HG03196 (cell line): ENCODE data around the gene ABCB10.
"Not testable (repeated sequence)": the region's sequence is repeated elsewhere in the genome, so short reads cannot be mapped to it uniquely, and the experiment has no call there.

Experiments
- ATAC-seq: cut with Tn5 transposase; IDR thresholded peaks from one replicate; pipeline ENCODE4 v1.9.1; 2021; ENCODE audit not compliant: unreplicated experiment

ABCB10 gene

DNA sequence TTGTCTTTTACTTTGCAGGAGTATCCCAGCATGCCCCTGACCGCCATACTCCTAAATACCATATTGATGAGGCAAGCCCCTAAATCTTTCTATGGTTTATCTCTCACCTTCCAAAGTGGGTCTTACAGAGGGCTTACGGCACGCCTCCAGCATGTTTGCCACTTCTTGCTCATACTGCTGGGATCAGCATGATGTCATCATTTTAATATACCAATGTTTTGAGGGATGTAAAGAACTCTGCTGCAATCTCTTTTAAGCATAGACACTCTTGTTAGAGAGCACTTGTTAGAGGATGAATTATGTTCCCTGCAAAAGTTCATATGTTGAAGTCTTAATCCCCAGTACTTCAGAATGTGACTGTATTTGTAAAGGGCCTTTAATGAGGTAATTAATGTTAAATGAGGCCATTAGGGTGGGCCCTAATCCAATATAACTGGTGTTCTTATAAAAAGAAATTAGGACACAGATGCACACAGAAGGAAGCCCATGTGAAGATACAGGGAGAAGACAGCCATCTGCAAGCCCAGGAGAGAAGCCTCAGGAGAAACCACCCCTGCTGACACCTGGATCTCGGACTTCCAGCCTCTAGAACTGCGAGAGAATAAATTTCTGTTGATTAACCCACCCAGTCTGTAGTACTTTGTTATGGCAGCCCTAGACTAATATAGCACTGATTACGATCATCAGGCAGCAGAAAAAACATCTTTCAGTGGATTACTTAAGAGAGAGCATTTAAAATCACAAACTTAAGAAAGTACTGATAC, 16.4 kb upstream of the ABCB10 start:
- ATAC-seq, result no peak

DNA sequence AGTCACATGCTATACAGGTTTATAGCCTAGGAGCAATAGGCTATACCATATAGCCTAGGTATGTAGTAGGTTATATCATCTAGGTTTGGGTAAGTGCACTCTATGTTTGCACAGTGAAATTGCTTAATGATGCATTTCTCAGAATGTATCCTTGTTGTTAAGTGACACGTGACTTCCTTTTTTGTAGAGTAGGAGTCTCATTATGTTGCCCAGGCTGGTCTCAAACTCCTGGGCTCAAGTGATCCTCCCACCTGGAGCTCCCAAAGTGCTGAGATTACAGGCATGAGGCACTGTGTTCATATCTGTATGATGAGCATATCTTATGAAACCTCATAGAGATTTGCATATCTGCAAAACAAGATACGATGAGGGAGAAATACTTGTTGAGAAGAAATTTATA, 13.8 kb upstream of the ABCB10 start:
- no peak for ATAC-seq

DNA sequence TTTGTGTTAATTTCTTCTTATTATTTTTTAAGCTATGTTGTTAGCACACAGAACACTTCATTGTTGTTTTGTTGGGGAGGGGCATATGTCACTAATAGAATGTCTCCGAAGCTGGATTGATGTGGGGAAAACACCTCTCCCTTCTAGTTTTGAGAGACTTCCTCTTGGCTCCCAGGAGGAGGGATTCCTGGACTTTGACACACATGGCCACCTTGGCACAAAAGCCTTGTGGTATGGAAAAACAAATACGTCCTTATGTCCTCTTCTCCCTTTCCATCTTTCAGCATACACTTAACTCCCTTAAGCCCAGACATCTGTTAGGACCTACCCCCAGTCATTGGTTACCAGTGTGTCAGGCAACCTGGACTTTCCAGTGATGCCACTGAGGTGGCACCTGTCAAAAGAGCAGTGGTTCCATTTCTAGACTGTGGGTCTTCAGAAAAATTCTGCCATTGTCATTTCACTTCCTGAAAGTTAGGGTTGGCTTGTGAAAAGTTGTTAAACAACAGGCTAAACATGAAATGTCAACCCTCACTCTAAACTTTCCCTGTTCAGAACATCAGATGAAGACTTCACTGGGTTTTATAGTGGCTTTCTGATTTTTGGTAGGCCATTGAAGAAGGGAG, 12.5 kb upstream of the ABCB10 start:
- ATAC-seq, result no peak

DNA sequence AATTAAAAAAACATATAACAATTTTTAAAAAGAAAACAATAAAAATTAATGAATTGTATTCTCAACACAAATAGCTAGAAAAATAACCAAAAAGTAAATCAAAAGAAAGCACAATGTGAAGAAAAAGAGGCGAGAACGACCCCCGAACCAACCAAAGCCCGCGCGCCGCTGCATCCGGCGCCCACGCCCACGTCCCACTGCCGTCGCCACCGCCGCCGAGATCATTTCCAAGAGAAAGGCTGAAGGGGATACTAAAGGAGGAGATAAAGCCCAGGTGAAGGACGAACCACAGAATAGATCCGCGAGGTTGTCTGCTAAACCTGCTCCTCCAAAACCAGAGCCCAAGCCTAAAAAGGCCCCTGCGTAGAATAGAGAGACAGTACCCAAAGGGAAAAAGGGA, 11.8 kb upstream of the ABCB10 start:
- no peak for ATAC-seq

DNA sequence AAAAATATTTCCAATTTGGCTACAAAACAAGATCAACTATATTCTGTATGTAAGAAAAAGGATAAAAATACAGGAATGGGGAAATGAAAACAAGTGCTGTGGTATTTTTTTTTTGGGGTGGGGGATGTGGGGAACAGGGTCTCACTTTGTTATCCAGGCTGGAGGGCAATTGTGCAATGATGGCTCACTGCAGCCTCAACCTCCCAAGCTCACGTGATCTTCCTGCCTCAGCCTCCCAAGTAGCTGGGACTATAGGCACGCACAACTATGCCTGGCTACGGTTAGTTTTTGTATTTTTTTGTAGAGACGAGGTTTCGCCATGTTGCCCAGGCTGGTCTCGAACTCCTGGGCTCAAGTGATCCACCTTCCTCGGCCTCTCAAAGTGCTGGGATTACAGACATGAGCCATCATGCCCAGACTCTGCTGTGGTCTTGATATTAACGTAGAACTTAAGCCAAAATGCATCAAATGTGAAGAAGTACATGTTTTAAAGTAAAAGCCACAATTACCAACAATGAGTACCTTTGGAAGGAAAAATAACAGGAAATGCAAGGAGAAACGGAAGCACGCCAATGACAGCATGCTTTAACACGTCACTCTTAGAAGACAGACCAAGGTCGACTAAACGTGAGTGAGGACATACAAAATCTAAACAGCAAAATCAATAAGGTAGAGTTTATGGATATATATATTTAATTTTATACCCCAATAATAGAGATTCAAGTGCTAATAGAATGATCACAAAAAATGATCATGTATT, 8.8 kb upstream of the ABCB10 start:
- no peak for ATAC-seq

DNA sequence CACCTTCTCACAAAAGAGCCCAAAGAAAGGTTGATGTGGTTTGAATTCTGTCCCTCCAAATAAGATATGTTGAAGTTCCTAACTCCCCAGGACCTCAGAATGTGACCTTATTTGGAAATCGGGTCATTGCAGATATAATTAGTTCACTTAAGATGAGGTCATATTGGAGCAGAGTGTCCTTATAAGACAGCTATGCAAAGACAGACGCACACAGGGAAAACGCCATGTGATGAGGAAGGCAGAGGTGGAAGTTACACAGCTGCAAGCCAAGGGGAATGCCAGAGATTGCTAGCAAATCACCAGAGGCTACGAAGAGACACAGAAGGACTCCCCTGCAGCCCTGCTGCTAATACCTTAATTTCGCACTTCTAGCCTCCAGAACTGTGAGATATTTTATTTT, 5.2 kb upstream of the ABCB10 start:
- ATAC-seq, result no peak

DNA sequence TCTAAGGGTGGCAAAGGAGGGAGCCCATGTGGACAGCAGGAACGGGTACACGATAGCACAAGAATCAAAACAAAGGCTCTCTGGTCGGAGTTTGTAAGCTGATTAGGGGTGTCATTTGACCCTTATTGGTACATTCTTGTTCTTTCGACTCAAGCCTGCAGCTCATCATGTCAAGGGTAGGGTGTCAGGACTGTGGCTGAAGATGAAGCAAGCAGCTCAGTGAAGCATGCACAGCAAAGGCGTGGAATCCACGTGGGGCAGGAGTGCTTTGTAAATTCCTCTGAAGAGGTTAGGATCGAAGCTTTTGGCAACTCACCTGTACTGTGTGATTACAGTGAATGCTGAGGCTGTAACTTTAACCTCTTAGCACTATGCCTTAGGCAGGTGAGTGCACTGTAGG, 4.7 kb upstream of the ABCB10 start:
- no peak for ATAC-seq

DNA sequence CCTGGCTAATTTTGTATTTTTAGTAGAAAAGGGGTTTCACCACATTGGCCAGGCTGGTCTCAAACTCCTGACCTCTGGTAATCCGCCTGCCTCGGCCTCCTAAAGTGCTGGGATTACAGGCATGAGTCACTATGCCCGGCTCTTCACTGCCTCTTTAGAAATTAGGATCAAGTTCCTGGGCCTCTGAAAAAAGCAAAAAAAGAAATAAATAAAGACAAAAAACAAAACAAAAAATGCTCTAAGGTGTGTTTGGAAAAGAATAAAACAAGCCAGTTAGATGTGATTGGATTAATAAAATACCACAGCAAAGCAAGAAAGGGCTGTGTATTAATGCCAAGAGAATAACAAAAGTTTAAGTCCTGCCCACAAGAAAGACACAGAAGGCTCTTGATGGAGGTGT, 4.2 kb upstream of the ABCB10 start:
- ATAC-seq, result no peak

DNA sequence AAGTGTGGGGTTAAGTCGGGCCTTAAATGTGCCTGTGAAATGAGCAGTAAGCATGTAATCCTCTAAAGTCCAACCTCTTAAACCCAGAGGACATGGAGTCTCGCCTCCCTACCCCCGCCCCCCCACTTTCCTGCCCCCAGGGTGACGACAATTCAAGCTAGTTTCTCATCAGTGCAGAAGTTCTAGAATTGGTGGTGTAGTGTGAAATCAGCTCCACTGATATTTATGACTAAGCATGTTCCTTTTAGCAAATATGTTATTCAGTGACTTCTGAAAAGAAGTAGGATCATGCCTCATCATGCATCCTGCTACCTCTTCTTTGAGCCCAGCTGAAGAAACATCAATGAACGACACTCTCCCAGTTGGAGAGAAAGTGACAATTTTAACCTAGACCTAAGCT, 2.6 kb upstream of the ABCB10 start:
- ATAC-seq, result no peak

DNA sequence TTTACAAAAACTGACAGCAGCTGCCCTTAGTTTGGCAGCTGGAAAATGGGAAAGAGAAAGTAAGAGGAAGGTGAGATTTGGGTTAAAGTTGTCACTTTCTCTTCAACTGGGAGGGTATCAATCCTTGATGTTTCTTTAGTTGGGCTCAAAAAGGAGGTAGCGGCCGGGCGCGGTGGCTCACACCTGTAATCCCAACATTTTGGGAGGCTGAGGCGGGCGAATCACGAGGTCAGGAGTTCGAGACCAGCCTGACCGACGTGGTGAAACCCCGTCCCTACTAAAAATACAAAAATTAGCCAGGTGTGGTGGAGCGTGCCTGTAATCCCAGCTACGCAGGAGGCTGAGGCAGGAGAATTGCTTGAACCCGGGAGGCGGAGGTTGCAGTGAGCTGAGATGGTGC, 1.6 kb upstream of the ABCB10 start:
- not testable (repeated sequence) for ATAC-seq

DNA sequence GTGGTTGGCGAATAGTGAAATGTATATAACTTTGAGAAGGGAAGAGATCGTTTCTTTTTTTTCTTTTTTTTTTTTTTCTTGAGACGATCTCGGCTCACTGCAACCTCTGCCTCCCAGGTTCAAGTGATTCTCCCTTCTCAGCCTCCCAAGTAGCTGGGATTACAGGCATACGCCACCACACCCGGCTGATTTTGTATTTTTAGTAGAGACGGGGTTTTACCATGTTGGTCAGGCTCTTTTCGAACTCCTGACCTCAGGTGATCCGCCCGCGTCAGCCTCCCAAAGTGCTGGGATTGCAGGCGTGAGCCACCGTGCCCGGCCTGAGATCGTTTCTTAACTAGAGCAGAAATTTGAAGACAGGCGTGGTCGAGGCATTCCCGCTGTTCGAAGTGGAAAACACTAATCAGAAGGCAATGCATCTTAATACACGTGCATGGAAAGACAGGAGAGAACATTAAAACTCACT, 862 bp upstream of the ABCB10 start:
- ATAC-seq, result not testable (repeated sequence)

DNA sequence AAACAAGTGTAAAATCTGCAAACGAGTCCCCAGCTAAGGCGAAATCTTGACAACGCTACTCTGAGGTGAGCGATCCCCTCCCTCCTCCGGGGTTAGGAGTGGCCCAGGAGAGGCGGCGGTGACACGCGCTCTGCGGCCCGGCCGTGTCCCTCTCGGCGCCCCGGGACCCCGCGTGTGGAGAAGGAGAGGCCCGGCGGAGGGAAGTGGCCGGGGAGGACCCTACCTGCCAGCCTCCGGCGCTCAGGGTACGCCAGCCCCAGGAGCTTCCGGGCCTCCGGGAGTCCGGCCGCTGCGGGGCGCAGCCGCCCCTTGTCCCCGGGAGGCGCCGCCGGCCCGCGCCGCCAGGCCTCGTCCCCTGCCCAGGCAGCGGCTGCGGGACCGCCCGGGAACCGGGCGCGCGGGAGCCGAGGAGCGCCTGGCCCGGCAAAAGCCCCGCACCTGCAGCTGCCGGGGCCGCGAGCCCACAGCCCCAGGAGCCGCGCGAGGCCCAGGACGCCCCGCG, 543 bp downstream of the ABCB10 start:
- ATAC-seq, result peak; percentile 44

DNA sequence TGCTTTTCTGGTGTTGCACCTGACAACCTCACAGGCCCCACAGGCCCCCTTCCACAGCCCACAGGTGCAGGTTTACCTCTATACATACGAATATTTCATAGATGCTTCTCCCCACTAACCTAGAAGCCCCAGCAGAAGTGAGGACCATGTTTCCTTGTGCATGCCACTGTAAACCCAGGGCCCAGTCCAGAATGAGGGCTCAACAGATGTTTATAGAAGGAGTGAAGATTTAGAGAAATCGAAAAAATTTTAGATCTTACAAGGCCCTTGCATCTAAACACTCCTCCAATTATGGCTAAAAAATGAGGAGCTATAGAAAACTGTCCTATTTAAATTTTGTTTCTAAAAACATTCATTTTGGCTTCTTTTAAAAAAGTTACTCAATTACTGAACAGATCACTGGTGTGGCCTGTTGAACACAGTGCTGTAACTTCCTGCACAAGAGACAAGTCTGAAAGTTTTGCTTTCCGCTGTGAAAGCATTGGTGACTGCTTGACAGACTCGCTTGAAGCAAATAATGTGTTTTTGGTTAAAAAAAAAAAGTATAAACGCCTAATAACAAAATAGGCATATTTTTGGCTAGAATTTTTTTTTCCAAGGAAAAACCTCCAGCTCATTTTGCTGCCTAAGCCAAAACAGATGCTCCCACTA, 1.2 kb downstream of the ABCB10 start:
- no peak for ATAC-seq

DNA sequence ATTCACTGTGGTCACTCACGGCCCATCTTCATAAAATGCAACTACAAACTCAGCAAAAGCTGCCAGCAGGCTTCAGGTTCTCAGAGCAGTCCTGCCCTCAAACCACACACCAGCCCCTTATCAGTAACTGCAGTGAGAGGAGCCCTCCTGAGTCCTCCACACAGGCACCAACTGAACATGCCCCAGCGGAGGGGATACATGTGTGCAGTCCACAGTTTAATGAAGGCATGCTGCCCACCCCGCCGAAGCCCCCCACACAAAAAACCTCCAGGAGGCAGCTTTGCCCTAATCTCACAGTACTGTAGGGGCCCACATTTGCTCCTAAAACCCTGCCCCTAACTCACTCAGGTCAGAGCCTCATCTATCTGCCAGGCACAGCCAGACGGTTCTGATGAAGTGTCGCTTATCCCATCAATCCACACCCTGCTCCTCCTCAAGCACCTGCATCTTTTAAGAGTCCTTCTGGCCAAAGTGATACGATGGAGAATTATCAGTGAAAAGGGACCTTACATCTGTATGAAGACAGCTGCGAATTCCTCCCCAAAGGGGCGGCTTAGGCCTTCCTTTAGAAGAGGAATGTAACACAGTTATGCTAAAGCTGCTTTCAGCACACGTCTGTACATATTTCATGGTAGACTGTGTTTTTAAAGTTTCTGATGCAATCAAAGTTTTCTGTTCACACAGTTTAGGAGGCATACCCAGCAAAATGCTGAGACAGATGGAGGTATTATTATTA, 3.5 kb downstream of the ABCB10 start:
- ATAC-seq, result no peak

DNA sequence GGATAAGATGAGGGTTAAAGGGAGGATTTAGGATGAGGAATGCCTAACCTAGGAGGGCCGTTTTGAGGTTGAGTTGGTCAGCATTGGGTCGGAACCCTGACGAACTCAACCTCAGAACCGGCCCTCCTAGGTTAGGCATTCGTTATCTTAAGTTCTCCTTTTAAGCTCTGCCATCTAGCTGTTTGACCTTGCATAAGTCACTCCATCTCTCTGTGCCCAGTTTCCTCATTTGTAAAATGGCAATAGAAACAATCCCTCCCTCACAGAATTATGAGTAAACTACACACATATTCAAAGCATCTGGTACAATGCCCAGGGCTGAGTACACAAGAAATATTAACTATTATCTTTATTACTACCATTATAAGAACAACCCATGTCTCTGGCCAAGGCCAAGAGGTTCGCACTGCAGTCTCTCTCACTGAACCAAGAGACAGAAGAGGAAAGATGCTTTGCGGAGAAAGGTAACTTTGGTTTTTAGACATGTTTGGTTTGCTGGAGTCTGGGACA, 4.8 kb downstream of the ABCB10 start:
- no peak for ATAC-seq

DNA sequence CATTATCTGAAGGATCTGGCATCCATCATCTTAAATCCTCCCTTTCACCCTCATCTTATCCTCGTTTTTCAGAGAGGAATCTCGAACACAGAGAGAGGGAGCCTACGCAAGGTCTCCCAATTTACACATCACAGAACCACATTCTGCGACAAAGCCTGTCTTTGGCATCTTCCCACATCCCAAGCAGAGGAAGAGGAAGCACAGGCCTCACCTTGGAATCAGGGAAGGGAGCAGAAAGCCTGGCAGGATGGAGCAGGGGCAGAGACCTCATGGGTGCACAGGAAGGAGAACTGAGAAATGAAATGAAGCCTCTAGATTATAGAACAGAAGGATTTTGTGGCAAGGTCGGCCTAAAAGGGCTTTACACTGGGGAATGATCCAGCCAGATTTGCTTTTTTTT, 5.8 kb downstream of the ABCB10 start:
- no peak for ATAC-seq

DNA sequence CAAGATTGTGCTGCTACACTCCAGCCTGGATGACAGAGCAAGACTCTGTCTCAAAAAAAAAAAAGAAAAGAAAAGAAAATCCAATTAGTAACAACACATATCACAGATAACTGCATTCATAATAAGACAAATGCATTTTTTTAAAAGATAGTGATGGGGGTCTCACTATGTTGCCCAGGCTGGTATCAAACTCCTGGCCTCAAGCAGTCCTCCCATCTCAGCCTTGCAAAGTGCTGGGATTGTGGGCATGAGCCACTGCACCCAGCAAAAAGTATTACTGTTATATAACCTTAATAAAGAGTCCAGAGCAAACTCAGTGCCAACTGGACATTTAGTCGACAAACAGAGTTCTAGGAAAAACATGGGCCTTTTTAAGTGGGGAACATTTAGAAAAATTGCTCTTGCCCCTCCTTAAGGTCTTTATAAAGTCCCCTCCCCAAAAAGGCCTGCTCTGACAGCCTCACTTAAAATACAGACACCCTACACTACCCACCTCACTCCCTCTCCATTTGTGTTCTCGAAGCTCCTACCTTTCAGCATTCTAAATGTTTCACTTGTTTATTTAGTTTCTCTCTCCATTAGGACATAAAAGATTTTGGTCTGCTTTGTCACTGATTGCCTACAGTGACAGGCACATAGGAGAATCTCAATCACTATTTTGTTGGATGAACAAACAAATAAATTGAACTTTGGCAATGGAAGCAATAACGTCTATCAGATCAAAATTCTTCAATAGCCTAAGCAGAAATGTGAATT, 7.5 kb downstream of the ABCB10 start:
- no peak for ATAC-seq

DNA sequence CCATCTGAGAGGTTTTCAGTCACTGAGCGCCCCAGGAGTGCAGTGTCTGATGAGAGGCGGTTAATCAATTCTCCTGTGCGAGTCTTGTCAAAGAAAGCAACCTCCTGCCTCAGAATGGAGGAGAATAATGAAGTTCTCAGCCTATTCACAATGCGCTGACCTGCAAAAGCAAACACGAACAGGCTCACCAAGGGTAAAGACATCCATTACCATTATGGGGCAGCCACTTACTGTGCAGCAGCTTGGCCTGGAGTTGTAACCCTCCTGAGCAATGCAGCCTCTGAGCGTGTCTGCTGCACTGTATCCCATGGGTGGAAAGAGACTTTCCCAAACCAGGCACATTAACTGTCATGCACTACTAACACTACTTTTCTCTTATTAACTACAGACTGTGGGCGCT, 11.0 kb downstream of the ABCB10 start:
- ATAC-seq, result no peak

DNA sequence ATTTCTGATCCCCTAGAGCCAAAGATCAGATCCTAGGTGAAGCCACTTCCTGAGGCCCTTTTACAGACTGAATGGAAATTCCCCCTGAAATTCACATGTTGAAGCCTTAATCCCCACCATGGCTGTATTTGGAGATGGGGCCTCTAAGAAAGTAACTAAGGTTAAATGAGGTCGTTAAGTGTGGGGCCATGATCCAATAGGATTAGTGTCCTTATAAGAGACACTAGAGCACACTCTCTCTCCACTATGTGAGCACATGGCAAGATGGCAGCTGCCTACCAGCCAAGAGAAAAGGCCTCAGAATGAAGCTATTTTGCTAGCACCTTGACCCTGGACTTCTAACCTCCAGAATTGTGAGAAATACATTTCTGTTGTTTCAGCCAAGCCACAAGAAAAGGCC, 13.9 kb downstream of the ABCB10 start:
- no peak for ATAC-seq
